GM10847 (cell line): ENCODE measurements around the gene ALAS2.

ENCODE experiments used
- POLR2A ChIP-seq: IDR thresholded peaks from 2 replicates; pipeline ENCODE4 v1.6.1; 2011; ENCODE audit not compliant: insufficient read length; ENCODE audit errors: extremely low read depth

The ALAS2 gene

GRCh38 chrX:55030271-55031205 lies at the start of gene ALAS2:
ALAS2 (minus strand) TSS chrX:55030977; CDS start chrX:55026000, 4,977 bp downstream.
- no peak for TF ChIP-seq POLR2A

- no peak for TF ChIP-seq POLR2A
Measured at GRCh38 chrX:55074851-55075467, 44.2 kb upstream of the ALAS2 start, which contains the start of gene PAGE2B. PAGE2B (plus strand) TSS chrX:55075030; CDS start chrX:55076042, 1,012 bp downstream.

GRCh38 chrX:55072286-55072685 lies 41.5 kb upstream of the ALAS2 start:
- no peak for TF ChIP-seq POLR2A

GRCh38 chrX:55057675-55058249 lies 27.0 kb upstream of the ALAS2 start:
- TF ChIP-seq POLR2A, result no peak

- TF ChIP-seq POLR2A, result no peak
Measured at GRCh38 chrX:55056820-55057674, 26.3 kb upstream of the ALAS2 start.

GRCh38 chrX:55041514-55041913 lies 10.7 kb upstream of the ALAS2 start:
- TF ChIP-seq POLR2A, result no peak

GRCh38 chrX:55039471-55039870 lies 8.7 kb upstream of the ALAS2 start:
- no peak for TF ChIP-seq POLR2A

GRCh38 chrX:55033429-55033828 lies 2.7 kb upstream of the ALAS2 start:
- TF ChIP-seq POLR2A, result no peak

- TF ChIP-seq POLR2A, result no peak
Measured at GRCh38 chrX:55029291-55029690, 1.5 kb downstream of the ALAS2 start.

- no peak for TF ChIP-seq POLR2A
Measured at GRCh38 chrX:55028611-55029010, 2.2 kb downstream of the ALAS2 start.

GRCh38 chrX:55028040-55028439 lies 2.7 kb downstream of the ALAS2 start:
- TF ChIP-seq POLR2A, result no peak

- no peak for TF ChIP-seq POLR2A
Measured at GRCh38 chrX:55026840-55027239, 3.9 kb downstream of the ALAS2 start.

- no peak for TF ChIP-seq POLR2A
Measured at GRCh38 chrX:55026143-55026542, 4.6 kb downstream of the ALAS2 start.

GRCh38 chrX:55014897-55015299 lies 15.9 kb downstream of the ALAS2 start:
- no peak for TF ChIP-seq POLR2A

GRCh38 chrX:55011294-55011693 lies 19.5 kb downstream of the ALAS2 start:
- TF ChIP-seq POLR2A, result no peak
